Adrenal gland (tissue), 12 donors: ENCODE results near the gene NAP1L5. TPM values are rescaled to one million over a fixed set of nuclear protein-coding genes. Genes with fewer than 3 reads are reported as not detected.

ENCODE experiments used
- DNase-seq, 7 donors: peaks; one replicate each; pipeline ENCODE4 v3.0.0-alpha.2; 2019 to 2020
- H3K27ac ChIP-seq, 5 donors: fragments of 200-600 bp; sonication (generic) in 4 of 5; 1 replicate in 3 of 5; 2 replicates in 2 of 5; pipeline versions ENCODE4 v1.5.1 to v1.8.0; 2016 to 2020; ENCODE audit warnings: mild to moderate bottlenecking in 1 of 5
- H3K27me3 ChIP-seq: fragments of 200-600 bp; 2 replicates; pipeline ENCODE4 v1.8.0; 2021
- H3K36me3 ChIP-seq, 2 donors: fragments of 200-600 bp; replicated peaks in 1 of 2; 1 replicate in 1 of 2; 2 replicates in 1 of 2; pipeline versions ENCODE4 v1.5.1 to v1.8.0; 2018 to 2022
- H3K4me1 ChIP-seq, 2 donors: fragments of 200-600 bp; replicated peaks in 1 of 2; 1 replicate in 1 of 2; 2 replicates in 1 of 2; pipeline versions ENCODE4 v1.5.1 to v1.8.0; 2018 to 2021
- H3K4me3 ChIP-seq, 4 donors: fragments of 200-600 bp; sonication (generic) in 3 of 4; one replicate each; pipeline ENCODE4 v1.5.1; 2016 to 2018
- H3K9me3 ChIP-seq, 3 donors: fragments of 200-600 bp; sonication (generic) in 1 of 3; replicated peaks in 1 of 3; 1 replicate in 2 of 3; 2 replicates in 1 of 3; pipeline versions ENCODE4 v1.5.1 to v1.8.0; 2016 to 2021
- CTCF ChIP-seq, 6 experiments: fragments of 450-650 bp in 4 of 6; fragments of 200-600 bp in 2 of 6; sonication (generic) in 1 of 6; IDR thresholded peaks; 1 replicate in 5 of 6; 2 replicates in 1 of 6; pipeline versions ENCODE4 v1.5.1 to v1.8.0; 2016 to 2021; ENCODE audit warnings: antibody characterized with exemption in 6 of 6, mild to moderate bottlenecking in 2 of 6, moderate library complexity in 1 of 6
- POLR2A ChIP-seq, 2 donors: fragments of 450-650 bp; IDR thresholded peaks; one replicate each; pipeline ENCODE4 v1.6.1; 2017; ENCODE audit warnings: antibody characterized with exemption in 2 of 2, mild to moderate bottlenecking in 2 of 2, moderate library complexity in 1 of 2
- WGBS, 4 donors: extraction: QIAGEN DNeasy Blood & Tissue Kit in 2 of 4; methylation state at CpG; one replicate each; pipeline versions ENCODE4 v1.1.5 to v1.1.7; 2013 to 2017; 5-methylcytosine and 5-hydroxymethylcytosine counted together
- intact Hi-C, 2 donors: fragments of 100-400 bp; cut with DNase I; formaldehyde crosslinking; loops; one replicate each; pipeline versions ENCODE4 v1.14.1 to v1.15.0; 2022 to 2023
- polyA plus RNA-seq, 3 donors: library from polyadenylated mRNA; stranded (reverse); fragments of 200-250 nt in 2 of 3; fragments of 350-450 nt in 1 of 3; fragmentation: Illumina TruSeq in 1 of 3; extraction: RNeasy Lipid Tissue Mini Kit (QIAGEN cat#74804) in 1 of 3; gene quantifications; one replicate each; pipeline ENCODE4 v1.2.3, GENCODE V29; 2013 to 2014
- total RNA-seq, 9 donors: library from RNA; depleted of rRNA in 4 of 9; stranded (reverse); fragments of >200 nt in 4 of 9; fragments of 120-200 nt in 1 of 9; fragmentation: NEBNext Ultra II Directional in 1 of 9; extraction: Animal tissue kit (Norgen Biotek cat#: 25700) in 1 of 9; gene quantifications; one replicate each; pipeline versions ENCODE4 v1.1.0 to v1.2.4, GENCODE V29; 2013 to 2023
- donor health status: healthy with polysubstance abuse.
- donor health status: Bipolar disorder and iron deficiency.
- donor health status: DM: yes; HTN: yes; CAD: no.
- donor health status: DM: no; HTN: no; CAD: no.
- donor health status: DM: no; HTN: no; CAD: no.
- donor health status: DM: yes; HTN: yes; CAD: no.

NAP1L5 gene
- total and polyA plus RNA-seq, 12 donors: 5.0 to 57.6 (median 14.1) TPM

DNA sequence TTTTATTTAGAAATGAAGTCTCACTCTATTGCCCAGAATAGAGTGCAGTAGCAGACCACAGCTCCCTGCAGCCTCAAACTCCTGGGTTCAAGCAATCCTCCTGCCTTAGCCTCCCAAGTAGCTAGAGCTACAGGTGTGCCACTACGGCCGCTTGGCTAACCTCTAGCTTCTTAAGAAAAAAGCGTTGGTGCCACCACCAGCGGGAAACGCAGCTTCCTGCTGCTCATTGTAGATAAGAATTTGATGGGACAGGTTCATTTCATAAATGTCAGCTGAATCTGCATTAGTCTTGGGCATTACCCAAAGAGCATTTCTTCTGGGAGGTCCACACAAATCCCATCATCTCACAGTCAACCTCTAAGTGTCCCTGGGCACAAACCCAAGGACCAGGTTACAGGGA, 33.2 kb upstream of the NAP1L5 start:
- no peak for DNase-seq
- H3K4me3 ChIP-seq: no peak overlapping the region
- H3K27me3 ChIP-seq: no peaks in the 10 kb centered on the region
- H3K9me3 ChIP-seq: no peaks in the 10 kb centered on the region
- TF ChIP-seq POLR2A (IDR thresholded peaks at IDR 0.05) (no peak), CTCF (IDR thresholded peaks at IDR 0.05) (no peak)
- H3K36me3 ChIP-seq: peaks cover 0 to 63% of the 10 kb centered on the region in 2 donors
- no peak overlapping the region for H3K27ac ChIP-seq
- peaks cover 16 to 18% of the 10 kb centered on the region in 2 donors for H3K4me1 ChIP-seq
- WGBS, 4 donors: 86 to 97% (median 91%) methylated on average over 5 of the region's 5 CpGs
- intact Hi-C loops: no loop called here

- peaks cover 0 to 60% of the 10 kb centered on the region in 2 donors for H3K36me3 ChIP-seq
- TF ChIP-seq POLR2A (IDR thresholded peaks at IDR 0.05) (no peak), CTCF (IDR thresholded peaks at IDR 0.05) (no peak)
- H3K4me3 ChIP-seq: no peak overlapping the region
- no peak overlapping the region for H3K27ac ChIP-seq
- DNase-seq: no peak
- WGBS, 4 donors: 77 to 91% (median 88%) methylated on average over 6 of the region's 6 CpGs
- no peaks in the 10 kb centered on the region for H3K9me3 ChIP-seq
- intact Hi-C loops: no loop called here
- no peaks in the 10 kb centered on the region for H3K27me3 ChIP-seq
- peaks cover 3% of the 10 kb centered on the region in 2 donors for H3K4me1 ChIP-seq
Measured at GRCh38 chr4:88729146-88729760, 31.6 kb upstream of the NAP1L5 start.

DNA sequence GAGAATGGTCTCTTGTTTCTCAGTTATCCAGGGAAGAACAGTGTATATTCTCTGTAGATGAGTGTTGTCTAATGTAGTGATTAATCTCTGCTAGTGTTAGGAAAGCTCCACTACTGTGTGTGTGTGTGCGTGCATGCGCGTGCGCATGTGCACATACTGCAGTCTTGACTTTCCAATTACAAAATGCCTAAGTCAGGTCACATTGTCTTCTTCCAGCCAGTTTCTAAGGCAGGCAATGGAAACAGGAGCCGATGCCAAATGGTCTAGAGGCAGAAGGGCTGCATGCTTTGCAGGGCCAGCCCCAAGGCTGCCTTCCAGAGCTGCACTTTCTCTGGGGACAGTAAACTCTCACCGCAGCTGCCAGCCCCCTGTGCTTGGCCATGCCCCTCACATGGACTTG, 30.5 kb upstream of the NAP1L5 start:
- WGBS, 4 donors: 87 to 100% (median 96%) methylated on average over 6 of the region's 6 CpGs
- no peak for DNase-seq
- intact Hi-C loops: no loop called here
- H3K27ac ChIP-seq: no peak overlapping the region
- H3K9me3 ChIP-seq: no peaks in the 10 kb centered on the region
- H3K4me1 ChIP-seq: no peaks in the 10 kb centered on the region
- no peaks in the 10 kb centered on the region for H3K27me3 ChIP-seq
- peaks cover 0 to 63% of the 10 kb centered on the region in 2 donors for H3K36me3 ChIP-seq
- no peak overlapping the region for H3K4me3 ChIP-seq
- no peak for TF ChIP-seq CTCF (IDR thresholded peaks at IDR 0.05)
- TF ChIP-seq POLR2A (IDR thresholded peaks at IDR 0.05): no peak

GRCh38 chr4:88725986-88726385, 28.4 kb upstream of the NAP1L5 start:
- Histone ChIP-seq H3K27me3 (no peaks in the 10 kb centered on the region), H3K9me3 (no peaks in the 10 kb centered on the region), H3K4me3 (no peak overlapping the region), H3K4me1 (no peaks in the 10 kb centered on the region), H3K36me3 (peaks cover 0 to 71% of the 10 kb centered on the region in 2 donors), H3K27ac (no peak overlapping the region)
- TF ChIP-seq POLR2A (IDR thresholded peaks at IDR 0.05) (no peak), CTCF (IDR thresholded peaks at IDR 0.05) (no peak)
- 79 to 90% (median 89%) methylated on average over 2 of the region's 2 CpGs for WGBS, 4 donors
- intact Hi-C loops: no loop called here
- no peak for DNase-seq
